ENCODE results near the gene HYDIN.

DNA sequence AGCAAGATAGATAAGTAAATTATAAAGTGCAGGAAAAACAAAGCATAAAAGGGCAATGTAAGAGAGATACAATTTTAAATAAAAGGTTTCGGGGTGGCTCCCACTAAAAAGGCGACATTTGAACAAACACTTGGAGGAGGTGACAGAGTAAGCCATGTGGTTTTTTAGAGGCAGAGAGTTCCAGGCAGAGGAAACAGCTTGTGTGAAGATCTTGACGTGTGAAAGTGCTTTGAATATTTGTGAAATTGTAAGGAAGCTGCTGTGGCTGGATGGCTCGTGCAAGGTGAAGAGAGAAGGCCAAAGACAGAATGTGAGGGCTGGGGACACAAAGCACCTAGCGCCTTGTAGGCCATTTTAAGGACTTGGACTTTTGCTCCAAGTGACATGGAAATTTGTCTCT lies 28.6 kb upstream of the HYDIN start:
- TF ChIP-seq, protein P1, sequence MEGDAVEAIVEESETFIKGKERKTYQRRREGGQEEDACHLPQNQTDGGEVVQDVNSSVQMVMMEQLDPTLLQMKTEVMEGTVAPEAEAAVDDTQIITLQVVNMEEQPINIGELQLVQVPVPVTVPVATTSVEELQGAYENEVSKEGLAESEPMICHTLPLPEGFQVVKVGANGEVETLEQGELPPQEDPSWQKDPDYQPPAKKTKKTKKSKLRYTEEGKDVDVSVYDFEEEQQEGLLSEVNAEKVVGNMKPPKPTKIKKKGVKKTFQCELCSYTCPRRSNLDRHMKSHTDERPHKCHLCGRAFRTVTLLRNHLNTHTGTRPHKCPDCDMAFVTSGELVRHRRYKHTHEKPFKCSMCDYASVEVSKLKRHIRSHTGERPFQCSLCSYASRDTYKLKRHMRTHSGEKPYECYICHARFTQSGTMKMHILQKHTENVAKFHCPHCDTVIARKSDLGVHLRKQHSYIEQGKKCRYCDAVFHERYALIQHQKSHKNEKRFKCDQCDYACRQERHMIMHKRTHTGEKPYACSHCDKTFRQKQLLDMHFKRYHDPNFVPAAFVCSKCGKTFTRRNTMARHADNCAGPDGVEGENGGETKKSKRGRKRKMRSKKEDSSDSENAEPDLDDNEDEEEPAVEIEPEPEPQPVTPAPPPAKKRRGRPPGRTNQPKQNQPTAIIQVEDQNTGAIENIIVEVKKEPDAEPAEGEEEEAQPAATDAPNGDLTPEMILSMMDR (conservative IDR thresholded peaks at IDR 0.05; ENCODE audit: low read length), result no peak
- no peak for TF ChIP-seq EZH2phosphoT487 (IDR thresholded peaks at IDR 0.05; ENCODE audit: borderline replicate concordance, low read depth, low read length)
